MM.1S (cell line): ENCODE results near the gene DEPDC1B.

Source experiments
- CTCF ChIP-seq: fragments of 300-600 bp; sonication (generic); IDR thresholded peaks from 2 replicates; pipeline ENCODE4 v1.5.1; 2016; ENCODE audit warnings: antibody characterized with exemption, low read length, mixed read lengths
- EZH2 ChIP-seq: fragments of 300-600 bp; sonication (generic); optimal IDR thresholded peaks from 2 replicates; pipeline ENCODE3; 2017; ENCODE audit warnings: low read depth, mild to moderate bottlenecking, antibody characterized with exemption, low read length, mixed read lengths
- EZH2phosphoT487 ChIP-seq: fragments of 300-600 bp; sonication (generic); IDR thresholded peaks from 2 replicates; pipeline ENCODE4 v1.6.1; 2018; ENCODE audit warnings: antibody characterized with exemption, low read length

DNA sequence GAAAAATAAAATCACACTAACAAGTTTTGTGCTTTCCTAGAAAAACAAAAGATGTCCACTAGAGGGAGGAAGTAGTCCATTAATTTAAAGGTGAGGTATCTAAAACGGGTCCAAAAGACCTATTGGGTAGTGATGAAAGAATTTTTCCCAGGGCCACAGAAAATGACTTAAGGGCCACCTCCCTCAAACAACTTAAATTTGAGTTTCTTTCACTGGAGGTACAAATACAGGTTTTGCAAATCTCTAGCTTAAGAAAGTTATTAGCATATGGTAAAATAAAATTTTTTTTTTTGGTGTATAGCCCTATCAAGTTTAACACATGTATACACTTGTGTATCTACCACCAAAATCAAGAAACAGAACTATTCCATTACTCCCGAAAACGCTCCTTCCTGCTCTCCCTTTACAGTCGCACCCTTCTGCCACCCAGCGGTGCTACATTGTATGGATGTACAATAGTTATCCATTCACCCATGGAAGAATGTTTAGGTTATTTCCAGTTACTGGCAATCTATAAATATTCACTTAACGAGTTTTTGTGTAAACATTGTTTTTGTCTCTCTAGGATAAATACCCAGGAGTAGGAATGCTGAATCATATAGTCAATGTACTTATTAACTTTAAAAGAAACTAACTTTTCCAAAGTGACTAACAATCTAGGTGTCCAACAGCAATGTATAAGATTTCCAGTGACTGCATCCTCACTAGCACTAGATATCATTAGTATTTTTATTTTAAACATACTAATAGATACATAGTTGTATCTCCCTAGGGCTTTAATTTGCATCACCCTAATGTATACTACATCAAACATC lies 21.9 kb downstream of the DEPDC1B start:
- TF ChIP-seq CTCF (peak; percentile 54), EZH2 (no peak), EZH2phosphoT487 (no peak)
